HG03103 (cell line): Measurements from ENCODE around the gene MAGEB18.

Experiments used
- ATAC-seq: cut with Tn5 transposase; IDR thresholded peaks from one replicate; pipeline ENCODE4 v1.9.1; 2021; ENCODE audit warnings: low read depth; ENCODE audit not compliant: unreplicated experiment

MAGEB18 gene

GRCh38 chrX:26138274-26138673 lies at the start of gene MAGEB18:
Gene MAGEB18 (plus strand): TSS chrX:26138343. CDS start chrX:26138986, 643 bp downstream.
- no peak for ATAC-seq

GRCh38 chrX:26100421-26100920 lies 37.7 kb upstream of the MAGEB18 start:
- no peak for ATAC-seq

GRCh38 chrX:26109142-26109541 lies 29.0 kb upstream of the MAGEB18 start:
- ATAC-seq: no peak

- no peak for ATAC-seq
Measured at GRCh38 chrX:26146024-26146423, 7.9 kb downstream of the MAGEB18 start.

- no peak for ATAC-seq
Measured at GRCh38 chrX:26160301-26160700, 22.2 kb downstream of the MAGEB18 start, which contains the start of gene MAGEB6B. Gene MAGEB6B (plus strand): TSS chrX:26160601. CDS start chrX:26160601, 0 bp downstream.
